Stimulated activated CD4-positive, alpha-beta T cell treated with anti-CD3 and anti-CD28 coated beads, Interleukin-4, amount 100 ng/mL, for 4 hours (primary cell): ENCODE measurements around the gene WDR1.

Experiments used
- DNase-seq, 2 experiments: peaks; one replicate each; pipeline ENCODE4 v3.0.0-alpha.2; 2020

Gene WDR1

GRCh38 chr4:10116569-10117358 lies at the start of gene WDR1:
Gene WDR1 (minus strand): TSS chr4:10116799. CDS start chr4:10116666, 133 bp downstream.
- DNase-seq, result peak; percentile 91 to 95

- peak in 1 of 2 experiments; percentile 13 for DNase-seq
Measured at GRCh38 chr4:10164877-10165283, 48.3 kb upstream of the WDR1 start.

- DNase-seq, result no peak
Measured at GRCh38 chr4:10163296-10163695, 46.7 kb upstream of the WDR1 start.

GRCh38 chr4:10162341-10163000 lies 45.9 kb upstream of the WDR1 start:
- no peak for DNase-seq

GRCh38 chr4:10161840-10162239 lies 45.2 kb upstream of the WDR1 start:
- DNase-seq, result peak in 1 of 2 experiments; percentile 4

GRCh38 chr4:10161146-10161545 lies 44.5 kb upstream of the WDR1 start:
- no peak for DNase-seq

- no peak for DNase-seq
Measured at GRCh38 chr4:10160281-10160856, 43.8 kb upstream of the WDR1 start.

GRCh38 chr4:10159671-10160070 lies 43.1 kb upstream of the WDR1 start:
- DNase-seq, result no peak

- peak in 1 of 2 experiments; percentile 5 for DNase-seq
Measured at GRCh38 chr4:10158333-10158942, 41.8 kb upstream of the WDR1 start.

GRCh38 chr4:10157478-10158332 lies 41.1 kb upstream of the WDR1 start:
- peak; percentile 14 to 31 for DNase-seq

GRCh38 chr4:10154241-10154640 lies 37.6 kb upstream of the WDR1 start:
- DNase-seq, result no peak

GRCh38 chr4:10153161-10153560 lies 36.6 kb upstream of the WDR1 start:
- DNase-seq, result no peak

GRCh38 chr4:10151182-10151581 lies 34.6 kb upstream of the WDR1 start:
- DNase-seq, result no peak

- no peak for DNase-seq
Measured at GRCh38 chr4:10144966-10145365, 28.4 kb upstream of the WDR1 start.

- DNase-seq, result no peak
Measured at GRCh38 chr4:10144479-10144878, 27.9 kb upstream of the WDR1 start.

GRCh38 chr4:10143171-10143570 lies 26.6 kb upstream of the WDR1 start:
- DNase-seq, result no peak

- DNase-seq, result no peak
Measured at GRCh38 chr4:10140866-10141759, 24.5 kb upstream of the WDR1 start.

GRCh38 chr4:10139518-10139917 lies 22.9 kb upstream of the WDR1 start:
- no peak for DNase-seq

- no peak for DNase-seq
Measured at GRCh38 chr4:10135260-10135659, 18.7 kb upstream of the WDR1 start.

- DNase-seq, result no peak
Measured at GRCh38 chr4:10134141-10134540, 17.5 kb upstream of the WDR1 start.

- DNase-seq, result no peak
Measured at GRCh38 chr4:10131202-10131601, 14.6 kb upstream of the WDR1 start.
